ENCODE results near the gene STPG4.

STPG4 gene

GRCh38 chr2:47167149-47167548 lies 12.0 kb upstream of the STPG4 start:
- DNase-seq (ENCODE audit: low read depth in 1 of 2, low spot score in 1 of 2) = no peak
- in situ Hi-C loops (cut with HindIII; ENCODE audit: low pct_unique_long_range_greater_than_20kb, low sequenced_read_pairs) = no loop called here
- TF ChIP-seq JUND (IDR thresholded peaks at IDR 0.05; ENCODE audit: low read depth) = no peak

DNA sequence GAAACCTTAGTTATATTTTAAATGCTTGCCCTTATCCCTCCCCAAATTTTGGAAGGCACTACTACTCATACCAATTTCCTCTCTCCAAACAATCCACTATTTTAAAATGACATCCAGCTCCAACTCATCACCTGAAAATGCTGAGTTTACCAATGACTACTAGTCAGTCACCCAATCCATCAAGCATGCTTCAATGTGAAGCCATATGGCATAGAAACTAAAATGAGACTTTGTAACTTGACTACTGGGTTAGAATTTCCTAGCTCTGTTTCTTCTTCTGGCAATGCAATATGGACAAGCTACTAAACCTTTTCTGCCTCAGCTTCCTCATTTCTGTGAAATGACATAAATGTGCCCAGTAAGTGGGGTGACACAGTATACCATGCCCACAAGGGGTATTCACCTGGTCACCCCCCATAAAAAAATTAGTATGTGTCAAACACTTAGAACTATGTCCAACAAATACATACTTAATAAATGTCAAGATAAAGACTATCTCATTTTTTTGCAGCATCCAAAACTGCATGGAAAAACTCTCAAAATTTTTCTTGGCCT lies 10.0 kb upstream of the STPG4 start:
- in situ Hi-C loops (cut with HindIII; ENCODE audit: low pct_unique_long_range_greater_than_20kb, low sequenced_read_pairs) = no loop called here
- no peak for DNase-seq (ENCODE audit: low read depth in 1 of 2, low spot score in 1 of 2)
- no peak for TF ChIP-seq JUND (IDR thresholded peaks at IDR 0.05; ENCODE audit: low read depth)

GRCh38 chr2:47162780-47163179 lies 7.7 kb upstream of the STPG4 start:
- in situ Hi-C loops (cut with HindIII; ENCODE audit: low pct_unique_long_range_greater_than_20kb, low sequenced_read_pairs) = no loop called here
- DNase-seq (ENCODE audit: low read depth in 1 of 2, low spot score in 1 of 2) = no peak
- no peak for TF ChIP-seq JUND (IDR thresholded peaks at IDR 0.05; ENCODE audit: low read depth)

DNA sequence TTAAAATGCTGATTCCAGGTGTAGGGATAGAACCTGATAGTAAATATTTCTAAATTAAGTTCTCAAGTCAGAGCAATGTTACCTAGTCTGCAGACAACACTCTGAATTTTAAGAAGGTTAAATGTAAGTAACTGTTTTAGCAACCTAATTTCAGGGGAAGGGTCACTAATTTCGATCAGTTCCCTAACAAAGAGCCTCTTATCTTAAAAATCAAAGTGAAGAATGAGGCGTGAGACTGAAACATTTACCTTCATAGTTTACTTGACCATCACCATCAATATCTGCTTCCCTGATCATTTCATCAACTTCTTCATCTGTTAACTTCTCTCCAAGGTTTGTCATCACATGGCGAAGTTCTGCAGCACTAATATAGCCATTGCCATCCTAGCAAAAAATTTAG lies 6.4 kb upstream of the STPG4 start:
- no peak for TF ChIP-seq JUND (IDR thresholded peaks at IDR 0.05; ENCODE audit: low read depth)
- in situ Hi-C loops (cut with HindIII; ENCODE audit: low pct_unique_long_range_greater_than_20kb, low sequenced_read_pairs) = no loop called here
- no peak for DNase-seq (ENCODE audit: low read depth in 1 of 2, low spot score in 1 of 2)

DNA sequence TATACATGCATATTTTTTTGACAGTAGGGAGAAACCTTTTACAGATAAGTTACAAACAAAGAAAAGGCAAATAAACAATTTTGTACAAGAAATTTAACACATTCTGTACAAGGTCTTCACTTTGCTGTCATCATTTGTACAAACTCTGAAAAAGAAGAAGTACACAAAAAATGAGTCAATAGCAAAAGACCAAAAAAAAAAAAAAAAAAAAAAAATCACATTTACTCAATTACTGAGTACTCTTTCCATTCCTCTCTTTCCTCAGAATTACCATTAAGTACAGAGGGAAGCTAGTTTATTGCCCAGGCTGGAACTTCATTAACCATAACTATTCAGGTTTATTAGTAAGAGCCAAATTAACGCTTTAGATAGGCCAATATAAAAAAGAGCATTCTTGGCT lies 5.6 kb upstream of the STPG4 start:
- no peak for DNase-seq (ENCODE audit: low read depth in 1 of 2, low spot score in 1 of 2)
- TF ChIP-seq JUND (IDR thresholded peaks at IDR 0.05; ENCODE audit: low read depth) = no peak
- in situ Hi-C loops (cut with HindIII; ENCODE audit: low pct_unique_long_range_greater_than_20kb, low sequenced_read_pairs) = no loop called here

- TF ChIP-seq JUND (IDR thresholded peaks at IDR 0.05; ENCODE audit: low read depth) = no peak
- in situ Hi-C loops (cut with HindIII; ENCODE audit: low pct_unique_long_range_greater_than_20kb, low sequenced_read_pairs) = no loop called here
- no peak for DNase-seq (ENCODE audit: low read depth in 1 of 2, low spot score in 1 of 2)
Measured at GRCh38 chr2:47160211-47160610, 5.1 kb upstream of the STPG4 start.

DNA sequence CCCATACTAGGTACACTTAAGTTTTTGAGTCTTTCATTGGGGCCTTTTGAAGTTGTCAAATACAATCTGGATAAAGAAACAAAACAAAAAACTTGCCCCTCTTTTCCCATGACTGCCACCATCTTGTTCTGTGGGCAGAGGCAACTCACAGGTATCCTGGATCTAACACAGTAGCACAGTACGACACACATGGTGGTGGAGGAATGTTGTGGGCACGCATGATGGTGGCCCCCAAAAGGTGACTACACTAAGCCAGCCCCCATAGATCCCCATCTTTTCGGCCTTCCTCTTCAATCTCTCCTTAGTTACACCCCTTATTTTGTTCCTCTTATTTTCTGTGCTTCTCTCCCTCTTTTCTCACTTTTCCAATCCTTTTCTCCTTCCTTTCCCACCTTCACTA lies 4.5 kb upstream of the STPG4 start:
- DNase-seq (ENCODE audit: low read depth in 1 of 2, low spot score in 1 of 2) = no peak
- TF ChIP-seq JUND (IDR thresholded peaks at IDR 0.05; ENCODE audit: low read depth) = no peak
- in situ Hi-C loops (cut with HindIII; ENCODE audit: low pct_unique_long_range_greater_than_20kb, low sequenced_read_pairs) = no loop called here

- DNase-seq (ENCODE audit: low read depth in 1 of 2, low spot score in 1 of 2) = no peak
- in situ Hi-C loops (cut with HindIII; ENCODE audit: low pct_unique_long_range_greater_than_20kb, low sequenced_read_pairs) = no loop called here
- TF ChIP-seq JUND (IDR thresholded peaks at IDR 0.05; ENCODE audit: low read depth) = no peak
Measured at GRCh38 chr2:47158576-47158975, 3.5 kb upstream of the STPG4 start.

DNA sequence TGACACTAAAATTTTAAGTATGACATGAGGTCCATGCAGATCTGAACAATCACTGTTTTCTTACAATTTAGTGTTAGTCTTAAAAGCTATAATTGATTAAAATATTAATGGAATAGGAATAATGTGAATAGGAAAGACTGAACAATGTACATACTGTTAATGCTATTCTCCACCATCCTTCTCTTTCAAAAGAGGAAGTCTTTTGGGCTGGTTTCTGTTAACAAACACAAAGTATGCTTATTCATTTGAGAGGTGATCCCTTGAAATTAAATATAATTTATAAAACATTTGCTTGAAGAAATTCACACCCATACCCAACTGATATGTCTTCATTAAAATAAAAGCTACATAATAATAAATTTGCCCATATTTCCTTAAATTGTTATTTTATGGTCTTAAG lies 2.3 kb downstream of the STPG4 start:
- no peak for TF ChIP-seq JUND (IDR thresholded peaks at IDR 0.05; ENCODE audit: low read depth)
- in situ Hi-C loops (cut with HindIII; ENCODE audit: low pct_unique_long_range_greater_than_20kb, low sequenced_read_pairs) = no loop called here
- no peak for DNase-seq (ENCODE audit: low read depth in 1 of 2, low spot score in 1 of 2)

DNA sequence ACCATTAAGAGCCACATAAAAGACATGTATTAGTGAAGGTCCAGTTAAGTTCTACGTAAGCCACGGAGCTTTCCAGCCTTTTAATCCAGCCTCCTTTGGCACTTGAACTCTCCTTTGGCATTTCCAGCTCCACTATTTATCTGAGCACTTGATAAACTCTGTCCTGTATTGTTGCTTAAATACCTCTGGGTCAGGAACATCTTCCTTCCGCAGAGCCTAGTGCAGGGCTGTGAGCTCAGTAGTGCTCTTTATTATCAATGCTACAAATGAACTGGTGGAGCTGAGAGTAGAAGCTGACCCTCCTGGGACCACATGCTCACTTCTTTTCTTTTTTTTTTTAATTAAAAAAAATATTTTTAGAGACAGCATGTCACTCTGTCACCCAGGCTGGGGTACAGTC lies 4.9 kb downstream of the STPG4 start:
- DNase-seq (ENCODE audit: low read depth in 1 of 2, low spot score in 1 of 2) = no peak
- no peak for TF ChIP-seq JUND (IDR thresholded peaks at IDR 0.05; ENCODE audit: low read depth)
- in situ Hi-C loops (cut with HindIII; ENCODE audit: low pct_unique_long_range_greater_than_20kb, low sequenced_read_pairs) = no loop called here

DNA sequence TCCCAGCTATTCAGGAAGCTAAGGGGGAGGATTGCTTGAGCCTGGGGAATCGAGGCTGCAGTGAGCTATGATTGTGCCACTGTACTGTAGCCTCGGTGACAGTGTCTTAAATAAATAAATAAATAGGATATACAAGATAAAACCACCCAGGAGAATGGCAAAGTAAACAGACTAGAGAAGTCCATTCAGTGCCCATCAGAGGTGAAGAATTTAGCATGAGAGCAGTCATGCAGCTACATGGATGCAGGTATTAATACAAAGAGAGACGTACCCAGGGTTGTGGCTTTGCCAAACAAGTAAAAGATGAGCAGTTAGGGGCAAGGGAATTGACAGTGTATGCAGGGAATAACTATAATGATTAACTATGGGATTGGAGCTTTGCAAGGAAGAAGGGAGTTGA lies 8.1 kb downstream of the STPG4 start:
- no peak for DNase-seq (ENCODE audit: low read depth in 1 of 2, low spot score in 1 of 2)
- TF ChIP-seq JUND (IDR thresholded peaks at IDR 0.05; ENCODE audit: low read depth) = no peak
- in situ Hi-C loops (cut with HindIII; ENCODE audit: low pct_unique_long_range_greater_than_20kb, low sequenced_read_pairs) = no loop called here

DNA sequence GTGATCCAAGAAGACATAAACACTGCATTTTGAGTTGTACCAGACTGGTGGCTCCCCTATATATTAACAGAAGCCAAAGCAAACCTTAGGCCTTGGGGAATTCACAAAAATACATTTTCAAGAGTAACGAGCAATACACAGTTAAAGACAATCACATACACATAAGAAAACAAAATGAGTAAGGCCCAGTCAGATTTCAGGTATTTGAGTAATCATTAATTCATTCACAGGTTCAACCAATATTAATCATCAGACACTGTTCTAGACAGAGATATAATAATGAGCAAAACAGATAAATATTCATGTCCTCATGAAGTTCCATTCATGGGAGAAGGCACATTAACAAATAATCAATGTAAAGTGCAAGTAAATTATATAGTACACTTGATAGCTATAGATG lies 9.6 kb downstream of the STPG4 start:
- no peak for TF ChIP-seq JUND (IDR thresholded peaks at IDR 0.05; ENCODE audit: low read depth)
- in situ Hi-C loops (cut with HindIII; ENCODE audit: low pct_unique_long_range_greater_than_20kb, low sequenced_read_pairs) = no loop called here
- DNase-seq (ENCODE audit: low read depth in 1 of 2, low spot score in 1 of 2) = no peak

- in situ Hi-C loops (cut with HindIII; ENCODE audit: low pct_unique_long_range_greater_than_20kb, low sequenced_read_pairs) = no loop called here
- DNase-seq (ENCODE audit: low read depth in 1 of 2, low spot score in 1 of 2) = no peak
- no peak for TF ChIP-seq JUND (IDR thresholded peaks at IDR 0.05; ENCODE audit: low read depth)
Measured at GRCh38 chr2:47141520-47141919, 13.6 kb downstream of the STPG4 start.

GRCh38 chr2:47134386-47135090 lies 20.6 kb downstream of the STPG4 start:
- no peak for DNase-seq (ENCODE audit: low read depth in 1 of 2, low spot score in 1 of 2)
- in situ Hi-C loops (cut with HindIII; ENCODE audit: low pct_unique_long_range_greater_than_20kb, low sequenced_read_pairs) = no loop called here
- no peak for TF ChIP-seq JUND (IDR thresholded peaks at IDR 0.05; ENCODE audit: low read depth)
